HepG2 (cell line): Measurements from ENCODE around the gene METTL16. TPM values are rescaled to one million over a fixed set of nuclear protein-coding genes. Genes with fewer than 3 reads are reported as not detected.

Experiments used
- ATAC-seq: fragments of 200-7000 bp; cut with Tn5 transposase; 3 replicates; pipeline ENCODE4 v1.9.1; 2020; ENCODE audit warnings: mild to moderate bottlenecking, moderate library complexity
- BruUV-seq: library from RNA; stranded (reverse); fragments of 400-500 nt; replicated peaks from 2 replicates; lab custom pipeline; 2021; lab: Mats Ljungman, UMichigan
- CTCF ChIA-PET: fragments of 300-600 bp; formaldehyde crosslinking; extraction: SDS; loops from one replicate; lab custom pipeline; 2021; ENCODE audit warnings: low total read pairs, inconsistent platforms, low intra/inter-chr PET ratio; lab: Yijun Ruan, JAX
- POLR2A ChIA-PET: fragments of 350-600 bp; sonication (Branson Sonifier 250); formaldehyde crosslinking; loops from one replicate; lab custom pipeline; 2020; ENCODE audit warnings: antibody characterized with exemption, inconsistent platforms; lab: Yijun Ruan, JAX
- DNase-seq: peaks from one replicate; pipeline ENCODE4 v3.0.0-alpha.2; 2015; ENCODE audit warnings: low spot score
- FAIRE-seq: peaks from 3 replicates; lab custom pipeline; 2011; peaks lifted over from hg19 to GRCh38; lab: Jason Lieb, UNC
- H2AFZ ChIP-seq: one replicate; pipeline ENCODE4 v1.6.1; 2011; ENCODE audit warnings: low read length, inconsistent platforms
- H3K27ac ChIP-seq: fragments of 300-600 bp; 3 replicates; pipeline ENCODE4 v1.8.0; 2011; ENCODE audit warnings: mixed run types, mild to moderate bottlenecking, mixed read lengths, low read length, inconsistent platforms; ENCODE audit not compliant: insufficient read depth; ENCODE audit errors: extremely low read length
- H3K27me3 ChIP-seq, 2 experiments: fragments of 200-600 bp in 1 of 2; 2 replicates in 1 of 2; 3 replicates in 1 of 2; pipeline versions ENCODE4 v1.6.0 to v1.8.0; 2011; ENCODE audit warnings: low read length in 2 of 2, mild to moderate bottlenecking in 2 of 2, moderate library complexity in 2 of 2, inconsistent platforms in 1 of 2; ENCODE audit not compliant: insufficient read depth in 2 of 2, control insufficient read depth in 1 of 2
- H3K36me3 ChIP-seq, 2 experiments: fragments of 200-600 bp in 1 of 2; replicated peaks in 1 of 2; 2 replicates in 1 of 2; 3 replicates in 1 of 2; pipeline versions ENCODE4 v1.5.1 to v1.8.0; 2011; ENCODE audit warnings: low read length in 2 of 2, inconsistent platforms in 1 of 2; ENCODE audit not compliant: insufficient read depth in 2 of 2, control insufficient read depth in 1 of 2
- H3K4me1 ChIP-seq: 2 replicates; pipeline ENCODE4 v1.5.1; 2012; ENCODE audit warnings: low read length, inconsistent platforms; ENCODE audit not compliant: insufficient read depth
- H3K4me2 ChIP-seq: 2 replicates; pipeline ENCODE4 v1.6.0; 2011; ENCODE audit warnings: low read depth, low read length, inconsistent platforms
- H3K4me3 ChIP-seq, 3 experiments: fragments of 200-600 bp in 1 of 3; sonication (generic), shearing (Covaris generic) in 1 of 3; replicated peaks in 1 of 3; 2 replicates each; pipeline ENCODE4 v1.5.1; 2011 to 2016; ENCODE audit warnings: low read length in 3 of 3, inconsistent platforms in 2 of 3, low read depth in 2 of 3, mild to moderate bottlenecking in 2 of 3, control low read depth in 1 of 3, mixed read lengths in 1 of 3; ENCODE audit not compliant: insufficient read depth in 1 of 3
- H3K79me2 ChIP-seq: one replicate; pipeline ENCODE4 v1.6.1; 2011; ENCODE audit warnings: low read length, inconsistent platforms; ENCODE audit not compliant: insufficient read depth
- H3K9ac ChIP-seq: 2 replicates; pipeline ENCODE4 v1.6.0; 2011; ENCODE audit warnings: mild to moderate bottlenecking, low read depth, low read length, inconsistent platforms; ENCODE audit not compliant: insufficient read depth
- H3K9me3 ChIP-seq: 2 replicates; pipeline ENCODE4 v1.5.1; 2012; ENCODE audit warnings: mild to moderate bottlenecking, low read length
- H4K20me1 ChIP-seq: 2 replicates; pipeline ENCODE4 v1.6.0; 2011; ENCODE audit warnings: inconsistent platforms, mild to moderate bottlenecking, low read length, moderate library complexity; ENCODE audit not compliant: insufficient read depth
- ATF7 ChIP-seq, 2 experiments: fragments of 450-650 bp in 1 of 2; sonication (generic) in 1 of 2; formaldehyde crosslinking in 1 of 2; IDR thresholded peaks; 2 replicates each; pipeline versions ENCODE4 v1.4.0 to v1.6.1; 2016 to 2020; ENCODE audit warnings: antibody characterized with exemption in 1 of 2, mild to moderate bottlenecking in 1 of 2, missing genetic modification reagents in 1 of 2
- HMGA1 ChIP-seq: sonication (generic); formaldehyde crosslinking; conservative IDR thresholded peaks from 2 replicates; pipeline ENCODE4 v1.4.0; 2020; ENCODE audit warnings: missing genetic modification reagents
- NFIC ChIP-seq: IDR thresholded peaks from 2 replicates; pipeline ENCODE4 v1.6.1; 2012; ENCODE audit warnings: mild to moderate bottlenecking, low read length, inconsistent platforms
- POLR2G ChIP-seq: fragments of 200-400 bp; formaldehyde crosslinking; IDR thresholded peaks from 2 replicates; pipeline ENCODE4 v1.6.1; 2018; ENCODE audit warnings: mild to moderate bottlenecking, low read depth, low read length, moderate library complexity
- SRSF4 ChIP-seq: fragments of 200-400 bp; formaldehyde crosslinking; IDR thresholded peaks from one replicate; pipeline ENCODE4 v1.6.1; 2018; ENCODE audit warnings: mild to moderate bottlenecking, low read depth, low read length, moderate library complexity; ENCODE audit not compliant: poor library complexity, severe bottlenecking
- WGBS: methylation state at CpG from one replicate; pipeline ENCODE4 v1.1.6; 2017; ENCODE audit warnings: low lambda C conversion rate; 5-methylcytosine and 5-hydroxymethylcytosine counted together
- in situ Hi-C: cut with HindIII; loops from 2 replicates; pipeline ENCODE4 v1.10.0; 2017; ENCODE audit warnings: low pct_unique_long_range_greater_than_20kb; ENCODE audit not compliant: extremely low pct_ligation_motif_present
- intact Hi-C: fragments of 100-400 bp; cut with micrococcal nuclease; formaldehyde crosslinking; loops from one replicate; pipeline ENCODE4 v1.10.0; 2022; ENCODE audit not compliant: unreplicated experiment
- polyA plus RNA-seq, 8 experiments: library from polyadenylated mRNA; depleted of rRNA in 3 of 8; stranded (reverse) in 7 of 8; unstranded in 1 of 8; fragments of >200 nt; fragmentation: Illumina TruSeq in 4 of 8; extraction: Trizol in 4 of 8; gene quantifications; 2 replicates each; pipeline versions ENCODE4 v1.2.1 to v1.2.3, GENCODE V29; 2011 to 2016; ENCODE audit warnings: low read depth in 4 of 8, missing spikeins in 1 of 8, mixed read lengths in 1 of 8; ENCODE audit not compliant: insufficient read depth in 1 of 8
- total RNA-seq, 5 experiments: library from RNA; depleted of rRNA; stranded (reverse); fragments of >200 nt; fragmentation: Illumina TruSeq; extraction: Trizol; gene quantifications; 2 replicates each; pipeline ENCODE4 v1.2.3, GENCODE V29; 2016; ENCODE audit warnings: low read depth in 1 of 5
- TF ChIP-seq, protein P1 (sequence below): sonication (generic); formaldehyde crosslinking; IDR thresholded peaks from 2 replicates; pipeline ENCODE4 v1.4.0; 2020; ENCODE audit warnings: low read depth, mild to moderate bottlenecking, missing genetic modification reagents
- TF ChIP-seq, protein P2 (sequence below): sonication (generic); formaldehyde crosslinking; IDR thresholded peaks from 2 replicates; pipeline ENCODE4 v1.5.0; 2020; ENCODE audit warnings: mild to moderate bottlenecking, missing genetic modification reagents
- TF ChIP-seq, protein P3 (sequence below): sonication (generic); formaldehyde crosslinking; IDR thresholded peaks from 2 replicates; pipeline ENCODE4 v1.8.0; 2022; ENCODE audit warnings: mild to moderate bottlenecking, missing genetic modification reagents, moderate library complexity

Gene METTL16
- total and polyA plus RNA-seq, 2 of the 13 experiments (the other 11 are each of a cell fraction or from before 2014, with no cell fraction given), result 11.6 to 18.5 TPM

GRCh38 chr17:2406903-2407790 is 104.5 kb downstream of the METTL16 start (continued):
- TF ChIP-seq, protein P1, sequence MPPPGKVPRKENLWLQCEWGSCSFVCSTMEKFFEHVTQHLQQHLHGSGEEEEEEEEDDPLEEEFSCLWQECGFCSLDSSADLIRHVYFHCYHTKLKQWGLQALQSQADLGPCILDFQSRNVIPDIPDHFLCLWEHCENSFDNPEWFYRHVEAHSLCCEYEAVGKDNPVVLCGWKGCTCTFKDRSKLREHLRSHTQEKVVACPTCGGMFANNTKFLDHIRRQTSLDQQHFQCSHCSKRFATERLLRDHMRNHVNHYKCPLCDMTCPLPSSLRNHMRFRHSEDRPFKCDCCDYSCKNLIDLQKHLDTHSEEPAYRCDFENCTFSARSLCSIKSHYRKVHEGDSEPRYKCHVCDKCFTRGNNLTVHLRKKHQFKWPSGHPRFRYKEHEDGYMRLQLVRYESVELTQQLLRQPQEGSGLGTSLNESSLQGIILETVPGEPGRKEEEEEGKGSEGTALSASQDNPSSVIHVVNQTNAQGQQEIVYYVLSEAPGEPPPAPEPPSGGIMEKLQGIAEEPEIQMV (CRISPR knock-in tag), result no peak

DNA sequence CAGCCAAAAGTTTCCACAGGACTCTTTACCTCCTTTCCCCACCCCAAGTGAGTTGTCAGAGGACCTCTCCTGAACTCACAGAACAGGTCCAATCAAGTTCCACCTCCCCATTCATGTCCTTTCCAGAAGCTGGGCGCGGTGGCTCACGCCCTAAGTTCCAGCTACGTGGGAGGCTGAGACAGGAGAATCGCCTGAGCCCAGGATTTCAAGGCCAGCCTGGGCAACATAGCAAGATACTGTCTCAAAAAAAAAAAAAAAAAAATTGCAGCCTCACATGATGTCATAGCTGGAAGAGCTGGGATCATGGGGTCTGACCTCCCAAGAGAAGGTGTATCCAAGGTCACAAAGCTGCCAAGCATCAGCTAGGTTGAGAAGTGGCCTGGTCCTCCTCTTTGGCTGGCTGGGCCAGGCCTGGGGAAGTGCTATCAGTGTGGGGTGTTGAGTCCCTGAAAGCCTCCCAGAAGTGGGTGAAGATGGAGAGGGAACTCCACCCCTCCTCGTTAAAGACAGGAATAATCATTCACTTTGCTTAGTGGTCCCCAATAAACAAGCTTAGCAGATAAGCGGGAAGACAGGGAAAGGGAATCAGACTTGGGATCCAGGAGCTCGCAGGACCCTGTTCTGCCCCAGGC is 105.3 kb downstream of the METTL16 start:
- Histone ChIP-seq H3K4me2 (no peak overlapping the region), H3K27me3 (no peaks in the 10 kb centered on the region; a peak in 1 of 5 replicates), H3K79me2 (no peaks in the 10 kb centered on the region), H3K9ac (no peak overlapping the region), H3K4me3 (no peak overlapping the region), H3K27ac (no peak overlapping the region), H3K4me1 (peaks cover 28% of the 10 kb centered on the region), H2AFZ (no peak overlapping the region), H3K36me3 (no peaks in the 10 kb centered on the region), H3K9me3 (no peaks in the 10 kb centered on the region), H4K20me1 (no peaks in the 10 kb centered on the region; the same call in 1 of the 2 replicates)
- FAIRE-seq, result no peak
- POLR2A ChIA-PET, result interaction anchor here (0.7 kb wide), 1 partner anchor 1066 kb away, joined by 4 read pairs; no protein-coding TSS in a partner anchor
- BruUV-seq, result no TSS peak
- 96% methylated on average over 8 of the region's 8 CpGs for WGBS
- no peak for ATAC-seq
- intact Hi-C loops, result no loop called here
- in situ Hi-C loops, result no loop called here
- no peak for DNase-seq
- CTCF ChIA-PET, result no interaction called here
- TF ChIP-seq POLR2G (no peak), SRSF4 (no peak), NFIC (no peak), HMGA1 (CRISPR knock-in tag) (no peak), ATF7 (IDR thresholded peaks at IDR 0.05) (0 out of 2 replicates have a peak, but pooled peaks have one; percentile 7), ATF7 (CRISPR knock-in tag; IDR thresholded peaks at IDR 0.05) (no peak)
- TF ChIP-seq, protein P2, sequence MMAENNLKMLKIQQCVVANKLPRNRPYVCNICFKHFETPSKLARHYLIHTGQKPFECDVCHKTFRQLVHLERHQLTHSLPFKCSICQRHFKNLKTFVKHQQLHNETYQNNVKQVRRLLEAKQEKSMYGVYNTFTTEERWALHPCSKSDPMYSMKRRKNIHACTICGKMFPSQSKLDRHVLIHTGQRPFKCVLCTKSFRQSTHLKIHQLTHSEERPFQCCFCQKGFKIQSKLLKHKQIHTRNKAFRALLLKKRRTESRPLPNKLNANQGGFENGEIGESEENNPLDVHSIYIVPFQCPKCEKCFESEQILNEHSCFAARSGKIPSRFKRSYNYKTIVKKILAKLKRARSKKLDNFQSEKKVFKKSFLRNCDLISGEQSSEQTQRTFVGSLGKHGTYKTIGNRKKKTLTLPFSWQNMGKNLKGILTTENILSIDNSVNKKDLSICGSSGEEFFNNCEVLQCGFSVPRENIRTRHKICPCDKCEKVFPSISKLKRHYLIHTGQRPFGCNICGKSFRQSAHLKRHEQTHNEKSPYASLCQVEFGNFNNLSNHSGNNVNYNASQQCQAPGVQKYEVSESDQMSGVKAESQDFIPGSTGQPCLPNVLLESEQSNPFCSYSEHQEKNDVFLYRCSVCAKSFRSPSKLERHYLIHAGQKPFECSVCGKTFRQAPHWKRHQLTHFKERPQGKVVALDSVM, result no peak
- TF ChIP-seq, protein P3, sequence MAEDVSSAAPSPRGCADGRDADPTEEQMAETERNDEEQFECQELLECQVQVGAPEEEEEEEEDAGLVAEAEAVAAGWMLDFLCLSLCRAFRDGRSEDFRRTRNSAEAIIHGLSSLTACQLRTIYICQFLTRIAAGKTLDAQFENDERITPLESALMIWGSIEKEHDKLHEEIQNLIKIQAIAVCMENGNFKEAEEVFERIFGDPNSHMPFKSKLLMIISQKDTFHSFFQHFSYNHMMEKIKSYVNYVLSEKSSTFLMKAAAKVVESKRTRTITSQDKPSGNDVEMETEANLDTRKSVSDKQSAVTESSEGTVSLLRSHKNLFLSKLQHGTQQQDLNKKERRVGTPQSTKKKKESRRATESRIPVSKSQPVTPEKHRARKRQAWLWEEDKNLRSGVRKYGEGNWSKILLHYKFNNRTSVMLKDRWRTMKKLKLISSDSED (CRISPR knock-in tag), result no peak
- TF ChIP-seq, all 625 proteins: peak for 1
